HuH-7.5 (cell line): ENCODE measurements around the gene RBM14.
"Not testable (repeated sequence)": the region's sequence is repeated elsewhere in the genome, so short reads cannot be mapped to it uniquely, and the experiment has no call there.

Experiments
- DNase-seq: peaks from one replicate; pipeline ENCODE4 v3.0.0; 2011; ENCODE audit warnings: low spot score

RBM14 gene

GRCh38 chr11:66632952-66633351 is 16.5 kb downstream of the RBM14 start:
- no peak for DNase-seq

GRCh38 chr11:66636411-66636810 is 20.0 kb downstream of the RBM14 start:
- no peak for DNase-seq

DNA sequence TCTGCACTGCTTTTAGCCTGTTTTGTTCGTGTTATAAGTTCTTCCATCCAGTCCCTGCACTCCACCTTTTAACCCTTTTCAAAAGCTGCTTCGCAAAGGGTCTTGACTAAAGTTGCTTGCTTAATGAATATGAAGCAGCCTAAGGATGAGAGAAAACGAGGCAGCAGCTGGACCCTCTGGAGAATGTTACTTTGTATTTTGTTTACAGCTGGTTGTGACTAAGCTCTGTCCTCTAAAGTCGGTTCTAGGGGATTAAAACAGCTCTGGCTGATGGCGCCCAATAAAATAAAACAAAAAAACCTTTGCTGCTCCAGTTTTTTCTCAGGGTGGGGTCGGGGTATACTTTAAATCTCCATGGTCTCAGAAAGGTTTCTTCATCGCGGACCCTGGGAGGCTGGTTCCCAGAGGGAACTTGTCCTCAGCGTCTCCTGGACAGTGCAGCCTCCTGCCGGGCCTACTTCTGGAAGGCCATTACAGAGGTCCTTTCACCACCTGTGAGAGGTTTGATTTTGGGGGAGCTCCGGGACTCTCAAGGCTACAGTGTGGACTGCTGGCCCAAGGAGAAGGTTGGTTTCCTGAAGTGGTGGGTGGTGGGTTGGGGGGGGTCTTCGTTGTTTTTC is 21.2 kb downstream of the RBM14 start:
- no peak for DNase-seq

DNA sequence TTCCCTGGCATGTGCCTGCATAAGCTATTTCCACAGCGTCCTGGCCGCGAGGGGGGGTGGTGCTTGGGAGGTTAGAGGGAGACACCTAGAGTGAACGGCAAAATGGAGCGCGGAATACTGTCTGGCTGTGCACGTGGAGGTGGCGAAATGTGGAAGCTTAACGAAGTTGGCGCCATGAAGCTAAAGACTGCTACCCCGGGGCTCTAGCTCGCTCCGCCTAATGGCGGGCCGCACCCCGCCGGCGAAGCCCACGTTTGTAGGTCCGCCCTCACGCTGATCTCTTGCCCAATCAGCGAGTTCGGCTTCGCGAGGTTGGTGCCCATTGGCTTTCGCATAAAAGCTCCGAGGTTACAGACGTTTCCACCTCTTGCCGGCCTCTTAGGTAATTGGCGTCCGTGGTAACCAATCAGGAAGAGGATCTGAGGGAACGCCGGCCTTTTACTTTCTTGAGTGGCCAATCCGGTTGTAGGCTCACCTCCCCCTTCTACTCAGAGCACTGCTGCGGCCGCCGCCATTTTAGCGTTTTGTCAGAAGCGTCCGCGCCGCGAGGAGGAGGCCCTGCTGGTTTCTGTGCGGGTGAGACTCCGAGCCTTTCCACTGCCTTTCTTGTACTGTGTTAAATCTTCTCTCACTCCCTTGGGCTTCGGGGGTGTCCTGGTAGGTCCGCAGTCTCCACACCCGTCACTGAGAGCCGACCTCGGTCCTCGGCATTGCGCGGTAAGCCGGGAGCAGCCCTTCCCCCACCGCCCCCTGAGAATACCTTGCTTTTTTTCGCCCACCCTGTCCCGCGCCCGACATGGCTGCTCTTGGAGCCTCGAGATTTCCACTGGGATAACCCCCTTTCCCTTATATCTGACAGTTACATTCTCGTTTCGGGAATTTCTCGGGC is 22.0 kb downstream of the RBM14 start, which contains the start of gene RBM4:
Gene RBM4 (plus strand): TSS at position 527 of the 889 bp plus-strand sequence. CDS start 1,009 bp downstream, outside the sequence.
- DNase-seq, result peak; percentile 98

DNA sequence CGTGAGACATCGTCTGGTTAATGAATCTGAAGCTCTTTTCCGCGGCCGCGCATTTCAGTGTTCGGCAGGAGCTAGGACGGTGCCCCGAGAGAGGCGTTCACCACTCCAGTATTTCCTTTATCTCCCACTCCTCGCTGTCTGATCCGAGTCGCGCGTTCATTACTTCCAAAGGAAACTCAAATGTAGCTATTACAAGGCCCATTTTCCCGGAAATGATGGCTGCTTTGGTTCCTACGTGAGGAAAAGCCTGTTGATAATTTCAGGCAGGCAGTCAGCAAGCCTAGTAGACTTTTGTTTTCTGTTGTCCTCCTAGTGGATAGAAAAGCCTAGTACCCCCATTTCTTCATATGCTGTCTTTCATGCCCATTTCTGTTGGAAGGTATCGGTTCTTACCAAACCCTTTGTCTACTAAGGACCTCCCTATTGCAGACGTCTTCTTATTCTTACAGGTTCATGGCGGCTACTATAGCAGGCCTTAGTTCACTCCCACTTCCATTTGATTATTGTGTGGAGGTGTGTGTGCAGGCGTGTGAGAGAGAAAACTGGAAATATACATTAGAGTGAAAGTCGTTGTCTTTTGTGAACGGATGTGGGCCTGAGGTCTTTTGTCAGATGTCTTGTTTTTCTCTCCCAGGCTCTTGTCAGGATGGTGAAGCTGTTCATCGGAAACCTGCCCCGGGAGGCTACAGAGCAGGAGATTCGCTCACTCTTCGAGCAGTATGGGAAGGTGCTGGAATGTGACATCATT is 22.8 kb downstream of the RBM14 start:
- DNase-seq, result no peak

GRCh38 chr11:66639814-66640340 is 23.4 kb downstream of the RBM14 start:
- not testable (repeated sequence) for DNase-seq

- DNase-seq, result no peak
Observed at GRCh38 chr11:66641834-66642233, 25.4 kb downstream of the RBM14 start.

GRCh38 chr11:66643745-66644437 is 27.5 kb downstream of the RBM14 start:
- no peak for DNase-seq

- no peak for DNase-seq
Observed at GRCh38 chr11:66646828-66647227, 30.4 kb downstream of the RBM14 start.

DNA sequence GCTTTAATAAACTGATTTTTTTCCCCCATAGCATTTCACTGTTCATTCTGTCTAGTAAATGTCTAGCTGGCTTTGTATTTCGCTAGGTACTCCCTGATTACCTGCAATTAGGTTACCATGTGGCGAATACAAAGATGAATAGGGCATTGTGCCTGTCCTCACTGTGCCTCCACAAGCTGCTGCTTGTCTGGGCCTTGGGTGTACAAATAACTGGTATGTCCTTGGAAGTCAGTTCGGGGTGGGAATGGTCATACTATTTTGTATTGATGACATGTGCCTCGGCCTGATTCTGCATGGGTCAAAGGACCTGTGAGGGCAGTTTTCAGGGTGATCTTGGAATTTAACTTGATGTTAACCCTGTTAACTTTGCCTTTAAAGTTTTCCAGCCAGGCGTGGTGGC is 33.5 kb downstream of the RBM14 start:
- no peak for DNase-seq

DNA sequence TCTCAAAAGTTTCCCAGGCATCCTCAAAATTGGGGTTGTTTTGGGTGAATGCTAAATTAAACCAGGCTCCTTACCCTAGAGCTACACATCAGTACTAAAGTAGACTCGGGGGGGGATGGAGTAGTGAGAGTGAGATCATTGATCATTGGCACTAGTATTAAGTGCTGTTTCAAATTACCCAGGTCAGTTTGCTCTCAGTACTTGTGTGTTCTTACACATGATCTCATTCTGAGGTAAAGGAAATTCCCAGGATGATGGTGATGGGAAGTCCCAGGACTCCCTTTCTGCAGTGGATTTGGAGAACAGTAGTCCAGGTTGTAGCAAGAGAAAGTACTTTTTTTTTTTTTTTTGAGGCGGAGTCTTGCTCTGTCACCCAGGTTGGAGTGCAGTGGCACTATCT is 34.6 kb downstream of the RBM14 start:
- no peak for DNase-seq

DNA sequence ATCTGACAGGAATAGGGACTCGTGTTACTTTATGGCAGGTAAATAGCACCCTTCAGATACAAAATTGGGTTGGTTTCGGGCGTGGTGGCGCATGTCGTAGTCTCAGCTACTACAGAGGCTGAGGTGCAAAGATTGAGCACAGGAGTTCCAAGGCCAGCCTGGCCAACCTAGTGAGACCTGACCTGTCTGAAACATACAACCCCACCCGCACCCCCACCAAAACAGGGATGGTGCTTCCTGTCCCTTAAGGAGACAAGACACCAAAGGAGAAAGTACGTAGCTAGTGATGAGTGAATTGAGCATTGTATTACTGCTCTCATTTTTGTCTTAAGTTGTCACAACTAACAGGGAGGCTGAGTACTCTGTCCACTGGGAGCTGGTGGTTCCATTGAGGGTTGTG is 36.2 kb downstream of the RBM14 start:
- DNase-seq, result no peak

GRCh38 chr11:66653123-66653522 is 36.7 kb downstream of the RBM14 start:
- no peak for DNase-seq

DNA sequence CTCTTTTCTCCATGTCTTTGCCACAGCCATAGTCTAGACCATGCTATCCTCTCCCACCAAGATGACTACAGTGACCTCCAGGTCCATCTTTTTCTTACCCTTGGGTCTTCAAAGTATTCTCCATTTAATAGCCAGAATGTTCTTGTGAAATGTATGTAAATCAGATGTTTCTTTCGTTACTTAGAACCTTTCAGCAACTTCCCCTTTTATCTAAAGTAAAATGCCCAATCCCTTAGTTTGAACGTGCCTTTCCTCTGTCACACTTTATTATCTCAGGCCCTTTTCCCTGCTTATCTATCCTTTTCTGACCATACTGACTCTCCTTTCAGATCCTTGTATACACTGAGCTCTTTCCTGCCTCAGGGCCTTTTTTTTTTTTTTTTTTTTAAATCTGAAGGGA is 43.3 kb downstream of the RBM14 start:
- no peak for DNase-seq

- DNase-seq, result no peak
Observed at GRCh38 chr11:66663741-66664296, 47.4 kb downstream of the RBM14 start.

GRCh38 chr11:66665369-66665768 is 48.9 kb downstream of the RBM14 start:
- no peak for DNase-seq

DNA sequence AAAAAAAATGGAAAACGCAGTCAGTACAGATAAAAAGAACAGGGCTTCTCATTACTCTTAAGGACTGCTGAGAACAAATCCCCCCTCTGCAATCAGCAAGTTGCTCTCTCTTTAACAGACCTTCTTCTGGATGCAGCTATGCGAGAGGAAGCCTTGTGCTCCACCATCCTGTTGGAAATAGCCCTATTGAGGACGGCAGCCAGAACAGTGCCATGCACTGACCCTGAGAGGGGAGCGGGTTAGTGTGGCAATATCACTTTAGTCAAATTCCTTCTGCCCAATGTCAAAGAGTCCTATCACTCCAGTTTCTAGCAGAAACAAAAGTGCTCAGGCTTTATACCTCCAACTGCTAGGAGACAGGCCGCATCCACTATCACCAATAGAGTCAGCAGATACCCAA is 54.4 kb downstream of the RBM14 start:
- no peak for DNase-seq

DNA sequence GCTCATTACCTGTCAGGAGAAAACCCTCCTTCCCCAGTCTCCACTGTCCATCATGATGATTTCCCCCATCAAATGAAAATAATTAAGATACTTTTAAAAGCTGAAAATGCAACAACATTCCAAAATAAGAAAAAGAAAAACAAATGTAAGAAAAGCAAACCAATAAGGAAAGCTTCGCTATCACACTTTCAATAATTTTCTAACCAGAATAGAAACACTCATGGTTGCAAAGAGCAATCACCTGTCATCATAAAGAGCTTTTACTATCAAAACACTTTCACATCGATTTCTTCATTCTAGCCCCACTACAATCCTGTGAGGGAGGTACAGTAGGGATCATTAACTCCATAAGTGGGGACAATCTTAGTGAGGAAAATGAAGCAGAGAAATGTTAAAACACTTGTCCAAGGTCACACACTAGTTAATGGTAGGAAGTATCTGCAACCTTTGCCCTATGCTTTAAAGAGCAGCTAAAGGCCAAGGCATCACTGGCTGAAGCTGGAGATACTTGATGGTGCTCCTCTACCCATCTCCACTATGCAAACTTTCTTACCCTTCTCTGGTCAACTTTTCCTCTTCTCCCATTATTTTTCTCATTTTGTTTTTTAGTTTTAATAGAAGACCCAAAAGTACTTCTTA is 58.7 kb downstream of the RBM14 start:
- DNase-seq, result peak; percentile 72

DNA sequence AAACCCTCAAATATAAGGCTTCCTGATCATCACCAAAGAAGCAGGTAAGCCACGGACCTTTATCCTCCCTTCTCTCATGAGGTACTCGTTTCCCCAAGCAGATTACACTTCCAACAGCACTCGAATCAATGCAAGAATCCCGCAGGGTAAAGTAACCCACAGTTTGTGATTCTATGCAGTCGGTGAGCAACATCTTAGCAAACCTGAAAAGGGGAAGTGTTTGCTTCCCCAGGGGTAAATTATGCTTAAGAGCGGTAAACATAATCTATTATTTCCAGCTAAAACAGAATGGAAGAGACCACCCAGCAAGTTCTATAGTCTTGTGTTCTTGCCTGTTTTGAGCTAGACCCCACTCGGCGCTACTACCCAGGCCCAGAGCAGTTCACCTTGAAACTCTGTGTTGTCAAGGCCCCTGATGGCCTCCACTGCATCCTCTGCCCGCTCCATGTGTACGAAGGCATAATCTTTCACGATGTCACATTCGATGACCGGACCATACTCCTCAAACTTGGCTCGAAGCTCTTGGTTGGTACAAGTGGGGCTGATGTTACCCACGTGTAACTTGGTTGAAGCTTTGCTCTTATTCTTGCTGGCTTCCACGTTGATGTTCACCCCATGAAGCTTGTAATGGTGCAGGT is 60.0 kb downstream of the RBM14 start:
- no peak for DNase-seq
